Measurements from ENCODE around the gene SPAG16.

SPAG16 gene

GRCh38 chr2:214246417-214246816 lies 962.2 kb downstream of the SPAG16 start:
- H3F3A ChIP-seq (ENCODE audit: insufficient read depth, low read length): no peaks in the 10 kb centered on the region
- TF ChIP-seq EZH2 (IDR thresholded peaks at IDR 0.05; ENCODE audit: borderline replicate concordance, low read length): no peak
- TF ChIP-seq CTCF (IDR thresholded peaks at IDR 0.05; ENCODE audit: low read length): no peak

GRCh38 chr2:214247531-214247930 lies 963.3 kb downstream of the SPAG16 start:
- TF ChIP-seq EZH2 (IDR thresholded peaks at IDR 0.05; ENCODE audit: borderline replicate concordance, low read length) (no peak), CTCF (IDR thresholded peaks at IDR 0.05; ENCODE audit: low read length) (no peak)
- H4K20me1 ChIP-seq (ENCODE audit: insufficient read depth, low read length): no peaks in the 10 kb centered on the region
- H3F3A ChIP-seq (ENCODE audit: insufficient read depth, low read length): no peaks in the 10 kb centered on the region

More at GRCh38 chr2:214246417-214246816, 962.2 kb downstream of the SPAG16 start:
- H3K36me3 ChIP-seq (ENCODE audit: insufficient read depth, low read length): no peaks in the 10 kb centered on the region
- no peak overlapping the region for H2AFZ ChIP-seq (ENCODE audit: low read length)
- no peaks in the 10 kb centered on the region for H3K27me3 ChIP-seq (ENCODE audit: insufficient read depth, low read length)
- H3K79me2 ChIP-seq (ENCODE audit: insufficient read depth, low read length): no peaks in the 10 kb centered on the region
- H3K27ac ChIP-seq (ENCODE audit: low read depth, low read length, poor library complexity, severe bottlenecking): no peak overlapping the region
- no peak overlapping the region for H3K4me3 ChIP-seq (ENCODE audit: low read depth, low read length, poor library complexity, severe bottlenecking)
- no peak overlapping the region for H3K4me2 ChIP-seq (ENCODE audit: low read length)
- no peak overlapping the region for H3K9ac ChIP-seq (ENCODE audit: low read length)
- H4K20me1 ChIP-seq (ENCODE audit: insufficient read depth, low read length): no peaks in the 10 kb centered on the region
- H3K9me3 ChIP-seq (ENCODE audit: low read length): no peaks in the 10 kb centered on the region
- H3K9me2 ChIP-seq (ENCODE audit: low read depth, low read length): no peaks in the 10 kb centered on the region
- no peaks in the 10 kb centered on the region for H3K4me1 ChIP-seq (ENCODE audit: insufficient read depth, low read length, severe bottlenecking)

GRCh38 chr2:214255046-214255445 lies 970.8 kb downstream of the SPAG16 start:
- H3K9ac ChIP-seq (ENCODE audit: low read length): no peak overlapping the region
- H3K9me3 ChIP-seq (ENCODE audit: low read length): no peaks in the 10 kb centered on the region

More at GRCh38 chr2:214247531-214247930, 963.3 kb downstream of the SPAG16 start:
- Histone ChIP-seq H3K4me3 (ENCODE audit: low read depth, low read length, poor library complexity, severe bottlenecking) (no peak overlapping the region), H3K27ac (ENCODE audit: low read depth, low read length, poor library complexity, severe bottlenecking) (no peak overlapping the region), H2AFZ (ENCODE audit: low read length) (no peak overlapping the region), H3K79me2 (ENCODE audit: insufficient read depth, low read length) (no peaks in the 10 kb centered on the region), H3K4me1 (ENCODE audit: insufficient read depth, low read length, severe bottlenecking) (no peaks in the 10 kb centered on the region), H3K27me3 (ENCODE audit: insufficient read depth, low read length) (no peaks in the 10 kb centered on the region), H3K9me3 (ENCODE audit: low read length) (no peaks in the 10 kb centered on the region), H3K9ac (ENCODE audit: low read length) (no peak overlapping the region), H3K36me3 (ENCODE audit: insufficient read depth, low read length) (no peaks in the 10 kb centered on the region), H3K4me2 (ENCODE audit: low read length) (no peak overlapping the region), H3K9me2 (ENCODE audit: low read depth, low read length) (no peaks in the 10 kb centered on the region)

More at GRCh38 chr2:214255046-214255445, 970.8 kb downstream of the SPAG16 start:
- H3K27me3 ChIP-seq (ENCODE audit: insufficient read depth, low read length): no peaks in the 10 kb centered on the region
- H3K4me3 ChIP-seq (ENCODE audit: low read depth, low read length, poor library complexity, severe bottlenecking): no peak overlapping the region
- no peak overlapping the region for H3K27ac ChIP-seq (ENCODE audit: low read depth, low read length, poor library complexity, severe bottlenecking)
- no peaks in the 10 kb centered on the region for H3K9me2 ChIP-seq (ENCODE audit: low read depth, low read length)
- no peaks in the 10 kb centered on the region for H3K4me1 ChIP-seq (ENCODE audit: insufficient read depth, low read length, severe bottlenecking)
- H3K4me2 ChIP-seq (ENCODE audit: low read length): no peak overlapping the region
- no peaks in the 10 kb centered on the region for H4K20me1 ChIP-seq (ENCODE audit: insufficient read depth, low read length)
- TF ChIP-seq CTCF (IDR thresholded peaks at IDR 0.05; ENCODE audit: low read length) (no peak), EZH2 (IDR thresholded peaks at IDR 0.05; ENCODE audit: borderline replicate concordance, low read length) (no peak)
- no peak overlapping the region for H2AFZ ChIP-seq (ENCODE audit: low read length)
- H3F3A ChIP-seq (ENCODE audit: insufficient read depth, low read length): no peaks in the 10 kb centered on the region
- H3K79me2 ChIP-seq (ENCODE audit: insufficient read depth, low read length): no peaks in the 10 kb centered on the region
- H3K36me3 ChIP-seq (ENCODE audit: insufficient read depth, low read length): no peaks in the 10 kb centered on the region

All from OCI-LY1 (cell line).